Measurements from ENCODE around the gene ELOVL1. TPM values are rescaled to one million over a fixed set of nuclear protein-coding genes. Genes with fewer than 3 reads are reported as not detected.

The ELOVL1 gene
- polyA plus RNA-seq, 1 experiment: 167 TPM

DNA sequence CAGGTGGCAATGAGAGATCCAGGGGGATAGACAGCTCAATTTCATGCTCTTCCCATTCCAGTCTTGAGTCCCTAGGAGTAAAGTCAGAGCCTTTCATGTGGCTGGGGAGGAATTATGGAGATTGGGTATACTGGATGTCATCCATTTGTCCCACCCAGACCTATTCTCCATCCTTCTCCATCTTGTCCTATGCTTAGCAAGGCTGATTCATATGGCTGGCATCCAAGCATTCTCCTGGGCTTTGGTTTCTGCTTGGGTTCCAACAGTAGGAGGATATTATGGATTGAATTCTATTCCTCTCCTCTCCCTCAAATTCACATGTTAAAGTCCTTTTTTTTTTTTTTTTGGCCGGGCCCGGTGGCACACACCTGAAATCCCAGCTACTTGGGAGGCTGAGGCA lies 12.9 kb downstream of the ELOVL1 start:
- Histone ChIP-seq H3K4me3 (ENCODE audit: low read depth, low read length) (no peak overlapping the region), H3K9me3 (ENCODE audit: control insufficient read depth, insufficient read depth, low read length) (no peaks in the 10 kb centered on the region; the same call in 1 of the 2 replicates), H3K27me3 (ENCODE audit: control insufficient read depth, insufficient read depth, low read length) (no peaks in the 10 kb centered on the region), H3K27ac (ENCODE audit: low read depth, low read length) (no peak overlapping the region)
- TF ChIP-seq, protein P1, sequence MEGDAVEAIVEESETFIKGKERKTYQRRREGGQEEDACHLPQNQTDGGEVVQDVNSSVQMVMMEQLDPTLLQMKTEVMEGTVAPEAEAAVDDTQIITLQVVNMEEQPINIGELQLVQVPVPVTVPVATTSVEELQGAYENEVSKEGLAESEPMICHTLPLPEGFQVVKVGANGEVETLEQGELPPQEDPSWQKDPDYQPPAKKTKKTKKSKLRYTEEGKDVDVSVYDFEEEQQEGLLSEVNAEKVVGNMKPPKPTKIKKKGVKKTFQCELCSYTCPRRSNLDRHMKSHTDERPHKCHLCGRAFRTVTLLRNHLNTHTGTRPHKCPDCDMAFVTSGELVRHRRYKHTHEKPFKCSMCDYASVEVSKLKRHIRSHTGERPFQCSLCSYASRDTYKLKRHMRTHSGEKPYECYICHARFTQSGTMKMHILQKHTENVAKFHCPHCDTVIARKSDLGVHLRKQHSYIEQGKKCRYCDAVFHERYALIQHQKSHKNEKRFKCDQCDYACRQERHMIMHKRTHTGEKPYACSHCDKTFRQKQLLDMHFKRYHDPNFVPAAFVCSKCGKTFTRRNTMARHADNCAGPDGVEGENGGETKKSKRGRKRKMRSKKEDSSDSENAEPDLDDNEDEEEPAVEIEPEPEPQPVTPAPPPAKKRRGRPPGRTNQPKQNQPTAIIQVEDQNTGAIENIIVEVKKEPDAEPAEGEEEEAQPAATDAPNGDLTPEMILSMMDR (IDR thresholded peaks at IDR 0.05; ENCODE audit: low read depth, low read length): no peak
- POLR2A ChIA-PET: interaction anchor here (0.6 kb wide), 1 partner anchor 15 kb away, joined by 4 read pairs; no protein-coding TSS in a partner anchor
- CTCF ChIA-PET: interaction anchor here (1.3 kb wide), 1 partner anchor 60 kb away, joined by 8 read pairs; no protein-coding TSS in a partner anchor
- DNase-seq (ENCODE audit: low read depth, low spot score): no peak

DNA sequence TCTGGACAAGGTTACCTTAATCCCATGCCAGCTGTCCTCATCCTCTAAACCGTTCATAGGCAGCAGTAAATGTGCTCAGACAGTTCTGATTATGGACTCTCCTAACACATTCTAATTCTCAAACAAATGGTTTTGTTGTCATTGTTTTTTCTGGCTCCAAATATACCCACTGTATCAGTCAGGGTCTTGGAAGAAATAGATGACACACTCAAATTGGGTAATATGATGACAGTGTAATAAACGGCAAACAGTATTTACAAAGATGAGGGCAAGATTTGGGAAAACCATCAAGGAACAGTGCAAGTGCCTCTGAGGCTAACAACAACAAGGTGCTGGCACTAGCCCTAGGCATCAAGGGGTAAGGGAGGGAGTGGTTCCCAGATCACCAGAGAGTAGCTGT lies 13.3 kb downstream of the ELOVL1 start:
- no peak for DNase-seq (ENCODE audit: low read depth, low spot score)
- H3K9me3 ChIP-seq (ENCODE audit: control insufficient read depth, insufficient read depth, low read length): no peaks in the 10 kb centered on the region; the same call in 1 of the 2 replicates
- ChIA-PET POLR2A (interaction anchor here (0.6 kb wide), 1 partner anchor 13 kb away, joined by 3 read pairs; no protein-coding TSS in a partner anchor), CTCF (interaction anchor here (1.3 kb wide), 1 partner anchor 61 kb away, joined by 8 read pairs; no protein-coding TSS in a partner anchor)
- no peak overlapping the region for H3K4me3 ChIP-seq (ENCODE audit: low read depth, low read length)
- no peak overlapping the region for H3K27ac ChIP-seq (ENCODE audit: low read depth, low read length)
- no peaks in the 10 kb centered on the region for H3K27me3 ChIP-seq (ENCODE audit: control insufficient read depth, insufficient read depth, low read length)
- TF ChIP-seq, protein P1 (IDR thresholded peaks at IDR 0.05; ENCODE audit: low read depth, low read length): no peak

DNA sequence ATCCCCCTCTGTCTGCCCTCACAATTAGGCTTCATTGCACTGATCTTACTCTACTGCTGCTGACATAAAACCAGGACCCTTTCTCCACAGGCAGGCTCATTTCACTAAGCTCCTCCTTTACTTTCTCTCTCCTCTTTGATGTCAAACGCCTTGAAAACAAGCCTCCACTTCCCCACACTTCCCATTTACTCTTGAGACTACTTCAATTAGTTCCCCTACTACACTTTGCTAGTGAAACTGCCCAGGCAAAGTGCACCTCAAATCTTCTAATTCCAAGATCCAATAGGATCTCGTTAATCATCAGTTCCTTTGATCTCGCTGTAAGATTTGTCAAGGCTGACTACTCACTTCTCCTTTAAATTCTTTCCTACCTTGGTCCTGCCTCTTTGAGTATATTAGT lies 14.9 kb downstream of the ELOVL1 start:
- H3K27me3 ChIP-seq (ENCODE audit: control insufficient read depth, insufficient read depth, low read length): peaks cover 7% of the 10 kb centered on the region
- H3K27ac ChIP-seq (ENCODE audit: low read depth, low read length): no peak overlapping the region
- no peak overlapping the region for H3K4me3 ChIP-seq (ENCODE audit: low read depth, low read length)
- POLR2A ChIA-PET: no interaction called here
- H3K9me3 ChIP-seq (ENCODE audit: control insufficient read depth, insufficient read depth, low read length): no peaks in the 10 kb centered on the region; the same call in 1 of the 2 replicates
- CTCF ChIA-PET: interaction anchor here (1.2 kb wide), 1 partner anchor 61 kb away, joined by 3 read pairs; no protein-coding TSS in a partner anchor
- TF ChIP-seq, protein P1 (IDR thresholded peaks at IDR 0.05; ENCODE audit: low read depth, low read length): no peak
- no peak for DNase-seq (ENCODE audit: low read depth, low spot score)

DNA sequence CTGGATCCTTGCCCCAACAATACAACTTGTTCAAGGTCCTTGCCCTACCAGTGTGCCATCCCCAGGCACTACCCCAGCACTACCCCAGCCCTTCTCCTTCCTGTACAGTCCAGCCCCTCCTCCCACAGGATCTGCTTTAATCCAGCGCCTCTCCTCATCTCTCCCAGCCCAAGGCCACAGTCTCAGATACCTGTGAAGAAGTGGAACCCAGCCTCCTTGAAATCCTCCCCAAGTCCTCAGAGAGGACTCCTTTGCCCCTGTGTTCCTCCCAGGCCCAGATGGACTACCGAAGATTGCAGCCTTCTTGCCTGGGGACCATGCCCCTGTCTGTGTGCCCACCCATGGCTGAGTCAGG lies 15.5 kb downstream of the ELOVL1 start:
- POLR2A ChIA-PET: no interaction called here
- CTCF ChIA-PET: no interaction called here

More for the DNA sequence above, 15.5 kb downstream of the ELOVL1 start:
- TF ChIP-seq, protein P1 (IDR thresholded peaks at IDR 0.05; ENCODE audit: low read depth, low read length): no peak
- peaks cover 7% of the 10 kb centered on the region for H3K27me3 ChIP-seq (ENCODE audit: control insufficient read depth, insufficient read depth, low read length)
- no peak for DNase-seq (ENCODE audit: low read depth, low spot score)
- H3K9me3 ChIP-seq (ENCODE audit: control insufficient read depth, insufficient read depth, low read length): no peaks in the 10 kb centered on the region; the same call in 1 of the 2 replicates
- no peak overlapping the region for H3K27ac ChIP-seq (ENCODE audit: low read depth, low read length)
- no peak overlapping the region for H3K4me3 ChIP-seq (ENCODE audit: low read depth, low read length)

Data from AG04450 (cell line).